Measurements from ENCODE around the gene PDE9A.

The PDE9A gene

GRCh38 chr21:42673633-42674328 lies 20.4 kb downstream of the PDE9A start:
- DNase-seq: no peak

GRCh38 chr21:42674351-42674940 lies 21.0 kb downstream of the PDE9A start:
- no peak for DNase-seq

- DNase-seq: no peak
These were observed 22.0 kb downstream of the PDE9A start for GRCh38 chr21:42675403-42675802.

GRCh38 chr21:42676808-42677207 lies 23.4 kb downstream of the PDE9A start:
- no peak for DNase-seq

GRCh38 chr21:42677339-42678321 lies 24.2 kb downstream of the PDE9A start:
- no peak for DNase-seq

GRCh38 chr21:42678618-42679295 lies 25.3 kb downstream of the PDE9A start:
- no peak for DNase-seq

- no peak for DNase-seq
These were observed 26.1 kb downstream of the PDE9A start for GRCh38 chr21:42679319-42680057.

GRCh38 chr21:42680058-42680330 lies 26.6 kb downstream of the PDE9A start:
- no peak for DNase-seq

GRCh38 chr21:42680429-42680828 lies 27.0 kb downstream of the PDE9A start:
- DNase-seq: no peak

- DNase-seq: no peak
These were observed 28.1 kb downstream of the PDE9A start for GRCh38 chr21:42681296-42682206.

GRCh38 chr21:42682661-42683210 lies 29.3 kb downstream of the PDE9A start:
- DNase-seq: no peak

- DNase-seq: no peak
These were observed 30.1 kb downstream of the PDE9A start for GRCh38 chr21:42683371-42684108.

- DNase-seq: peak; percentile 54 to 56
These were observed 30.9 kb downstream of the PDE9A start for GRCh38 chr21:42684109-42684916.

GRCh38 chr21:42685036-42685435 lies 31.6 kb downstream of the PDE9A start:
- peak in 1 of 2 donors; percentile 32 for DNase-seq

- no peak for DNase-seq
These were observed 32.6 kb downstream of the PDE9A start for GRCh38 chr21:42685954-42686500.

- no peak for DNase-seq
These were observed 34.4 kb downstream of the PDE9A start for GRCh38 chr21:42687796-42688195.

GRCh38 chr21:42688226-42688840 lies 34.9 kb downstream of the PDE9A start:
- DNase-seq: no peak

GRCh38 chr21:42688841-42689371 lies 35.5 kb downstream of the PDE9A start:
- no peak for DNase-seq
